Suprapubic skin (tissue), 4 donors: ENCODE measurements around the gene RHBDD2. TPM values are rescaled to one million over a fixed set of nuclear protein-coding genes. Genes with fewer than 3 reads are reported as not detected.
A peak's percentile ranks its signal among the peaks of the same experiment; 100 is the strongest.

ENCODE experiments used
- DNase-seq, 2 donors: peaks; one replicate each; pipeline ENCODE4 v3.0.0-alpha.2; 2019; ENCODE audit warnings: low spot score in 2 of 2
- H3K27ac ChIP-seq: fragments of 200-600 bp; sonication (generic); one replicate; pipeline ENCODE4 v1.5.1; 2019
- H3K27me3 ChIP-seq: fragments of 200-600 bp; sonication (generic); one replicate; pipeline ENCODE4 v1.5.1; 2019
- H3K36me3 ChIP-seq: fragments of 200-600 bp; sonication (generic); one replicate; pipeline ENCODE4 v1.5.1; 2019
- H3K4me1 ChIP-seq: fragments of 200-600 bp; sonication (generic); one replicate; pipeline ENCODE4 v1.5.1; 2019
- H3K4me3 ChIP-seq: fragments of 200-600 bp; sonication (generic); one replicate; pipeline ENCODE4 v1.5.1; 2019; ENCODE audit warnings: mild to moderate bottlenecking
- H3K9me3 ChIP-seq: fragments of 200-600 bp; sonication (generic); one replicate; pipeline ENCODE4 v1.5.1; 2019
- CTCF ChIP-seq, 2 donors: fragments of 200-600 bp in 1 of 2; fragments of 450-650 bp in 1 of 2; sonication (generic) in 1 of 2; IDR thresholded peaks; one replicate each; pipeline ENCODE4 v1.5.1; 2016 to 2019; ENCODE audit warnings: antibody characterized with exemption in 2 of 2, mild to moderate bottlenecking in 1 of 2, moderate library complexity in 1 of 2
- EP300 ChIP-seq: sonication (generic); formaldehyde crosslinking; IDR thresholded peaks from one replicate; pipeline ENCODE4 v1.6.1; 2017; ENCODE audit warnings: antibody characterized with exemption
- POLR2A ChIP-seq, 2 donors: fragments of 450-650 bp; IDR thresholded peaks; one replicate each; pipeline ENCODE4 v1.6.1; 2017; ENCODE audit warnings: antibody characterized with exemption in 2 of 2, mild to moderate bottlenecking in 2 of 2, moderate library complexity in 2 of 2
- POLR2AphosphoS5 ChIP-seq, 3 donors: sonication (generic); formaldehyde crosslinking; IDR thresholded peaks; one replicate each; pipeline ENCODE4 v1.6.1; 2017; ENCODE audit warnings: antibody characterized with exemption in 3 of 3
- WGBS: methylation state at CpG from one replicate; pipeline ENCODE4 v1.1.5; 2018; 5-methylcytosine and 5-hydroxymethylcytosine counted together
- total RNA-seq, 4 donors: library from RNA; depleted of rRNA; stranded (reverse); fragments of >200 nt; gene quantifications; one replicate each; pipeline ENCODE4 v1.1.0, GENCODE V29; 2016

The RHBDD2 gene
- total RNA-seq, 4 donors from 2014 or later: 28.3 to 63.1 (median 49.8) TPM

GRCh38 chr7:75866114-75866488 lies 12.7 kb upstream of the RHBDD2 start:
- Histone ChIP-seq H3K36me3 (no peaks in the 10 kb centered on the region), H3K4me3 (no peak overlapping the region), H3K9me3 (no peaks in the 10 kb centered on the region), H3K27ac (no peak overlapping the region), H3K4me1 (no peaks in the 10 kb centered on the region), H3K27me3 (no peaks in the 10 kb centered on the region)
- no peak for DNase-seq
- TF ChIP-seq CTCF (IDR thresholded peaks at IDR 0.05): no peak
- 57% methylated on average over 5 of the region's 5 CpGs for WGBS

GRCh38 chr7:75866489-75867389 lies 12.1 kb upstream of the RHBDD2 start:
- WGBS: 55% methylated on average over 9 of the region's 19 CpGs

GRCh38 chr7:75867390-75867717 lies 11.5 kb upstream of the RHBDD2 start:
- no peaks in the 10 kb centered on the region for H3K36me3 ChIP-seq
- 61% methylated on average over 4 of the region's 4 CpGs for WGBS
- H3K4me3 ChIP-seq: no peak overlapping the region
- H3K27me3 ChIP-seq: no peaks in the 10 kb centered on the region
- TF ChIP-seq POLR2AphosphoS5 (IDR thresholded peaks at IDR 0.05) (no peak), EP300 (no peak)
- H3K4me1 ChIP-seq: no peaks in the 10 kb centered on the region
- no peak for DNase-seq
- H3K9me3 ChIP-seq: no peaks in the 10 kb centered on the region
- no peak overlapping the region for H3K27ac ChIP-seq

More at GRCh38 chr7:75866489-75867389, 12.1 kb upstream of the RHBDD2 start:
- Histone ChIP-seq H3K36me3 (no peaks in the 10 kb centered on the region), H3K27me3 (no peaks in the 10 kb centered on the region), H3K4me1 (no peaks in the 10 kb centered on the region), H3K9me3 (no peaks in the 10 kb centered on the region), H3K27ac (no peak overlapping the region), H3K4me3 (no peak overlapping the region)
- peak in 1 of 2 donors; percentile 74 for DNase-seq
- TF ChIP-seq EP300 (no peak), CTCF (IDR thresholded peaks at IDR 0.05) (peak; percentile 70 to 72), POLR2AphosphoS5 (IDR thresholded peaks at IDR 0.05) (no peak)

GRCh38 chr7:75868153-75868552 lies 10.7 kb upstream of the RHBDD2 start:
- TF ChIP-seq EP300 (no peak), POLR2AphosphoS5 (IDR thresholded peaks at IDR 0.05) (no peak), POLR2A (IDR thresholded peaks at IDR 0.05) (no peak), CTCF (IDR thresholded peaks at IDR 0.05) (no peak)

GRCh38 chr7:75869776-75870379 lies 9.0 kb upstream of the RHBDD2 start:
- 70% methylated on average over 7 of the region's 7 CpGs for WGBS
- no peaks in the 10 kb centered on the region for H3K9me3 ChIP-seq
- TF ChIP-seq POLR2A (IDR thresholded peaks at IDR 0.05): no peak
- TF ChIP-seq EP300: no peak
- TF ChIP-seq CTCF (IDR thresholded peaks at IDR 0.05): no peak
- TF ChIP-seq POLR2AphosphoS5 (IDR thresholded peaks at IDR 0.05): no peak
- H3K27me3 ChIP-seq: no peaks in the 10 kb centered on the region
- H3K4me1 ChIP-seq: no peaks in the 10 kb centered on the region
- no peaks in the 10 kb centered on the region for H3K36me3 ChIP-seq
- no peak overlapping the region for H3K27ac ChIP-seq
- no peak for DNase-seq
- no peak overlapping the region for H3K4me3 ChIP-seq

More at GRCh38 chr7:75868153-75868552, 10.7 kb upstream of the RHBDD2 start:
- no peak overlapping the region for H3K27ac ChIP-seq
- no peaks in the 10 kb centered on the region for H3K9me3 ChIP-seq
- no peak overlapping the region for H3K4me3 ChIP-seq
- H3K36me3 ChIP-seq: no peaks in the 10 kb centered on the region
- no peak for DNase-seq
- H3K27me3 ChIP-seq: no peaks in the 10 kb centered on the region
- WGBS: 93% methylated on average over 2 of the region's 2 CpGs
- no peaks in the 10 kb centered on the region for H3K4me1 ChIP-seq
